Stimulated activated CD4-positive, alpha-beta T cell treated with anti-CD3 and anti-CD28 coated beads, Interleukin-15, amount 100 ng/mL, for 1 hour (primary cell): ENCODE data around the gene TSC1.
"Not testable (repeated sequence)": the region's sequence is repeated elsewhere in the genome, so short reads cannot be mapped to it uniquely, and the experiment has no call there.

Experiments
- DNase-seq, 2 donors: peaks; one replicate each; pipeline ENCODE4 v3.0.0-alpha.2; 2020; ENCODE audit warnings: low read depth in 1 of 2, low spot score in 1 of 2

TSC1 gene

DNA sequence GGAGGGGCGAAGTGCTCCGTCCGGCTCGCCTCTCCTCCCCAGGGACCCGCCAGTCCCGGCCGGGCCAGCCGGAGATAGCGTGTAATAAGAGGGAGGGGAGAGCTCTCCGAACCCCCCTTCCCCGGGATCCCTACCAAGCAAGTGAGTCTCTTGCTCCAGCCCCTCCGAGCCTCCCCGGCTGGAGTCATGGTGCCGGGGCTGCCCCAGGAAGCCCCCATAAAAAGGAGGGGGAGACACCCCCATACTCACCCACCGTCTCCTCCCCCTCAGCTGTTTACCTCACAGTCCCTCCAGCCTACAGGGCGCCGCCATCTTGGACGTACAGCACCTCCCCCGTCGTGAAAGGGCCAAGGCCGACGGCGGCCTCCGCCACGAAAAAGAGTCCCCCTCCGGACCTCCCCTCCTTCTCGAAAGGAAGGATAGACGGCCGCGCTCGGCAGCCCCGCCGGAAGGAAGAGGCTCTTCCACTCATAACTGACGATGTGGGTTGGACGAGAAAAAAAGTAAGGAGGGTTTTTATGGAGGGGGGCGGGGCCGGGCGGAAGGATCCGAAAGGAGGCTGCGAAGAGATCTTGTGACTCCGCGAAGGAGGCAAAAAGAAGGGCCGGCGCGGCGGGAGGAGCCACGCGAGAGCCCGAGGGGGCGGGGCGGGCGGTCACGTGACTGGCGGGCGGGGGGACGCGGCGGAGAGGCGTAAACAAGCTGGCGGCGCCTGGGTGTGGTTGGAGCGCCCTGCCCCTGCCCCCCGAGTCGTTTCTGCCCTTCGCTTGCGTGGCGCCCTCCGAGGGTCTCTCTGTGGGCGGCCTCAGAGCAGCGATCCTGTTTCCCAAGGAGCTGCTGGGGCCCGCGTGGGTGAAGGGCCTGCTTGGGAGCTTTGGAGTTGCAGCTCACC is at the start of gene TSC1:
Gene TSC1, minus strand, starts transcription at position 323 of the 892 bp plus-strand sequence. CDS start 15,744 bp downstream, outside the sequence.
- DNase-seq = peak; percentile 98 to 99

DNA sequence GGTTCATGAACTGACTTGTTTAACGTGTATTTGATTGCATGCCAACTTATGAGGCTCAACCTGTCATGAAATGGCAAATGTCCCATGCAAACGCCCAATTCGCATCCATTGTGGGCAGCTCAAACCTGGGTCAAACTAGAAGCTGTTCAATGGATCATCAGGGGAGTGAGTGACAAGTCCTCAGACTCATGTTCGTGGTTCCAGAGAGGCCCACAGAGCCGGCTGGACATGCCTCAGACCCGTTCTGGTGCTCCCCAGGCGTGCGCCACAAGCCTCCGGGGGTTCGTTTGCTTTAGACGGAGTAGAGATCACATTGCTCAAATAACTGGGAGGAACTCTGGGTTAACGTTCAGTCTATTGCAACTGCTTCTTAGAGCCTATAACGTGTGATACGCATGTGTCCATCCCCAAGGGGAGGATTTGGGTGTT is 49.1 kb upstream of the TSC1 start:
- DNase-seq = no peak

DNA sequence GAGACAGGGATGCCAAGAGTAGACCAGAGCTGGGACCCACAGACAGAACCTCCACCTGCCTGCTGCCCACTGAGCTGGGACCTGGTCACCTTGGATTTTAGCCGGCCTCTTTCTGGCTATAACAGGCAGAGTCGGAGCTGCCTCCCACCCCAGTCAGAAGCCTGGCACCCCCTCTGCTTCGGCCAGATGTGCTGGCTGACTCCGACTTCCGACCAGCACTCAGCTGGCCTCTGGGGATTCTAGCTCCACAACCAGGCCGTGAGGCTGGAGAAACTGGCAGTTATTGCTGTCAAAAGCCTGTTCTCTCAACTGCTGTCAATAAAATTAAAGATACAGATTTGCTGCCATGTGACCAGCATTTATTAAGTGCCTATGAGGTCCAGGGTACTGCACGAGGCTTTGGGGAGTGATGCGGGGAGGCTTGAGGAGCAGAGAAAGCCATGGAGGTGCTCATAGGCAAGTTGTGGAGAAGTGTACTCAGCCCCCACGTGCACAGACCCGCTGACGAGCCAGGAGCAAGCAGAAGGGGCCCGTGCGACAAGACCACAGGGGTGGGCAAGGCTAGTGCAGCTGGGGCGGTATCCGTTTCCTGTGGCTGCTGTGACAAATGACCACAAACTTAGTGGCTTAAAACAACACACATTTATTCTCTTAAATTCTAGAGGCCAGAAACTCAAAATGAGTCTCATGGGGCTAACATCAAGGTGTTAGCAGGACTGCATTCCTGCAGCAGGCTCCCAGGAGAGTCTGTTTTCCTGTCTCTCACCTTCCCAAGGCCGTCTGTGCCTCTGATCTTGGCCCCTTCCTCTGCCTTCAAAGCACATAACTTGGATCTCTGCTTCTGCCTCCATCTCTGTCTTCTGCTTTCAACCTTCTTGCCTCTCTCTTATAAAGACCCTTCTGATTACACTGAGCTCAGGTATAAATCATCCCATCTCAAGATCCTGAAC is 47.2 kb upstream of the TSC1 start:
- no peak for DNase-seq

DNA sequence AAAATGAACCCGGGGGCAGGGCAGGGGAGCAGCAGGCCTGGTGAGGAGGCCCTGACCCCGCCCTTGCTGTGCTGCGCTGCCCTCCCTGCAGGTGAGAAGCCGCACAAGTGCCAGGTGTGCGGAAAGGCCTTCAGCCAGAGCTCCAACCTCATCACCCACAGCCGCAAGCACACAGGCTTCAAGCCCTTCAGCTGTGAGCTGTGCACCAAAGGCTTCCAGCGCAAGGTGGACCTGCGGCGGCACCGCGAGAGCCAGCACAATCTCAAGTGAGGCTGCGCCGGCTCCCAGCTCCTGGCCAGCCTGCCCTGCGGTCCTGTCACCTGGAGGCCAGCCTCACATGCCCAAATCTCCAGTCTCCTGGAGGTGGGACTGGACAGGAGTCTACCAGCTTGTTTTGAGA is 46.4 kb upstream of the TSC1 start:
- no peak for DNase-seq

DNA sequence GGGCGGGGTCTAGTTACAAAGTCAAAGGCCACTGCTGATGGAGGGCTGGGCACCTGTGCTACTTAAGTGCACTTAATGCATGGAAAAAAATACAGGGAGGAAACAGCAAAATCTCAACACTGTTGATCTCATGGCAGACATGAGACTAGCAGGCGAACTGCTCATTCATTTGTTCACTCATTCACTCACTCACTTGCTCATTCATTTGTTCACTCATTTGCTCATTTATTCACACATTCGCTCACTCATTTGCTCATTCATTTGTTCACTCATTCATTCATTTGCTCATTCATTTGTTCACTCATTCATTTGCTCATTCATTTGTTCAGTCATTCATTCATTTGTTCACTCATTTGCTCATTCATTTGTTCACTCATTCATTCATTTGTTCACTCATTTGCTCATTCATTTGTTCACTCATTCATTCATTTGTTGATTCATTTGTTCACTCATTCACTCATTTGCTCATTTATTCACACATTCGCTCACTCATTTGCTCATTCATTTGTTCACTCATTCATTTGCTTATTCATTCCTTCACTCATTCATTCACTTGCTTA is 45.7 kb upstream of the TSC1 start:
- not testable (repeated sequence) for DNase-seq

DNA sequence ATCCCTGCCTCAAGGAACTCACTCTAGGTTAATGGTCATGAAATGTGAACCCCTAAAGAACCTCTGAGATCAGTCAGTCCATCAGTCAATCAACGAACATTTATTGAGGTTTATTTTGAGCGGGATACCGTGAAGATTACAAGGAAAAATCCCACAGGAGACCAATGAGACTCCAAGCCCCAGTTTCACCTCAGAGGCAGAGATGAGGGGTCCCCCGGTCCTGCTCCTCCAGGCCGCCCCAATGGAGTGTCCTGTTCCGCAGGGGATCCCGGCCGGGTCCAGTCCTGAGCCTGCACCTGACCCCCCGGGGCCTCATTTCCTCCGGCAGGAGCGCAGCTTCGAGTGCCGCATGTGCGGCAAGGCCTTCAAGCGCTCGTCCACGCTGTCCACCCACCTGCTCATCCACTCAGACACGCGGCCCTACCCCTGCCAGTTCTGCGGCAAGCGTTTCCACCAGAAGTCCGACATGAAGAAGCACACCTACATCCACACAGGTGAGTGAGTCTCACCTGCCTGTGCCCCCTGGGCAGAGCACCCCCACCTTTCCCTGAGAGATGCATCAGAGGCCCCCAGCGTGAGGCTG is 45.1 kb upstream of the TSC1 start:
- no peak for DNase-seq

DNA sequence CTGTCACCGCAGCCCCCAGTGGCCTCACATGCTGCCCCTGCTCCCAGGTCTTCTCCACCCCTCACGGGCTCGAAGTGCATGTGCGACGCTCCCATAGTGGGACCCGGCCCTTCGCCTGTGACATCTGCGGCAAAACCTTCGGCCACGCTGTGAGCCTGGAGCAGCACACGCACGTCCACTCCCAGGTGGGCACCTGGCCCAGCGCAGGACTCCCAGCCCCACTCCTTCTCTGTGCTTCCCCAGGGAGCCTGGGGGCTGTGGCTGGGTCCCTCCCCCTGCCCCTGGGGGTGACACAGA is 44.5 kb upstream of the TSC1 start:
- no peak for DNase-seq

DNA sequence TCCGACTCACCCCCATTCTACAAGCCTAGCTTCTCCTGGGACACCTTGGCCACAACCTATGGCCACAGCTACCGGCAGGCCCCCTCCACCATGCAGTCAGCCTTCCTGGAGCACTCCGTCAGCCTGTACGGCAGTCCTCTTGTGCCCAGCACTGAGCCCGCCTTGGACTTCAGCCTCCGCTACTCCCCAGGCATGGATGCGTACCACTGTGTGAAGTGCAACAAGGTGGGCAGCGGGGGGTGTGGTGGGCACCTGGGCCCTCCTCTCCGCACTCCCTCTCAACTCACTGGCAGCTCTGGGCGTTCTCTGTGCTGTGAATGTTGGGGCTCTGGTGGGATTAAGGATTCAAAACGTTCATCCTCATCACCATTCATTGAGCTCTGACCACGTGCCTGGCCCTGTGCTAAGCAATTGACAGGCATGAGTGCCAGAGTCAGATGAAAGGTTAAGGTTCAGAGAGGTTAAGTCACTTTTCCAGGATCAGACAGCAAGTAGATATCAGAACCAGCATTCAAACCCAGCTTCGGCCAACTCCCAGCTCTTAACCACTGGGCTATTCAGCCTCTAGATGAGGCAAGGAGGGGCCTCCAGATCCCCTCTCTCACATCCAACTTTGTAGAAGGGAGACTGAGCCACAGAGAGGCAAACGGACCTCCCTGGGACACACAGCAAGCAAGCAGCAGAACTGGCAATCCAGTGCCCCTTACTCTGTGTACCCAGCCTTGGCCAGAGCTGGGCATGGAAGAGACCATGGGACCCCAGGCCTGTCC is 44.0 kb upstream of the TSC1 start:
- DNase-seq = no peak

DNA sequence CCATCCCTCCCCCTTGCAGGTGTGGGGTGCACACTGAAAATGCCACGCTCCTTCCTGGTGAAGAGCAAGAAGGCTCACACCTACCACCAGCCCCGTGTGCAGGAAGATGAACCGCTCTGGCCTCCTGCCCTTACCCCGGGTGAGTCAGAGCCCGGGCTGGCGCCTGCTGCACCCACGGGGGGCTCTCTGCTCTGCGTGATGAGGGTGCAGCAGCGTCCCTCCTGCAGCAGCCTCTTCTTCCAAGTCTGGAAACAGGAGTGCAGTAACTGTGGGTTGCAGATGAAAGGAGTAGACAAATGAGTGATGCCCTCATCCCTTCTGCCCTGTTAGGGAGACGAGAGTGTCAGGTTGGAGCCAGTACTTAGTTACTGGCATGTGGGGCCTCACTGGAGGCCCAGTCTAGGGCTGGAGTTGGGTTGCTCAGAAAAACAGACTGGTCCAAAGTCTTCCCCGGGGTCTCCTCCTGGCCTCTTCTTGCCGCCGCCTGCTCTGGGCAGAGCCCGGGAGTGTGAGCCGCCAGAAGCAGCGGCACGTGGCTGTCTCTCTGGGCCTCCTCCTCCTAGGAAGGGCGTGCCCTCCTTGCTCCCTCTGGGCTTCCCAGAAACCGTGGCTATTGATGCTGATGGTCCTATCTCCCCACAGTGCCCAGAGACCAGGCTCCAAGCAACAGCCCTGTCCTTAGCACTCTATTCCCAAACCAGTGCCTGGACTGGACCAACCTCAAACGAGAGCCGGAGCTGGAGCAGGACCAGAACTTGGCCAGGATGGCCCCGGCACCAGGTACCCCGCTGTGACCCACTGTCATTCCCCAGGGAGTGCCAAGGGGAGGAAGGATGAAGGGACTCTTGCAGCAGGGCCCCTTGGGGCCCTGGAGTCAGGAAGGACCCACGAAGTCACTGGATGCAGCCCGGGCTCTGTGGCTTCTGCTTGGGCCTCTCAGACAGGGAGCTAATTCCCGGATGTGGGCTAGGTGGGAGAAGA is 42.5 kb upstream of the TSC1 start:
- no peak for DNase-seq

DNA sequence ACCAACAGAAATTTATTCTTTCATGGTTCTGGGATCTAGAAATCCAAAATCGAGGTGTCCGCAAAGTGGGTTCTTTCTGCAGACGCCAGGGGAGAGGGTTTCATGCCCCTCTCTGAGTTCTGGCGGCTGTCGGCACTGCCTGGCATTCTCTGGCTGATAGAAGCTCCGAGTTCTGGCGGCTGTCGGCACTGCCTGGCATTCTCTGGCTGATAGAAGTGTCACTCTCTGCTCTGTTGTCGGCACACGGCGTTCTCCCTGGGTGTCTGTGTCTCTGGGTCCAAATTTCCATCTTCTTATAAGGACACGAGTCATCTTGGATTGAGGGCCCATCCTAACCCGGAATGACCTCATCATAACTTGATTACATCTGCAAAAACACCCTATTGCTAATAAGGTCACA is 41.7 kb upstream of the TSC1 start:
- no peak for DNase-seq

DNA sequence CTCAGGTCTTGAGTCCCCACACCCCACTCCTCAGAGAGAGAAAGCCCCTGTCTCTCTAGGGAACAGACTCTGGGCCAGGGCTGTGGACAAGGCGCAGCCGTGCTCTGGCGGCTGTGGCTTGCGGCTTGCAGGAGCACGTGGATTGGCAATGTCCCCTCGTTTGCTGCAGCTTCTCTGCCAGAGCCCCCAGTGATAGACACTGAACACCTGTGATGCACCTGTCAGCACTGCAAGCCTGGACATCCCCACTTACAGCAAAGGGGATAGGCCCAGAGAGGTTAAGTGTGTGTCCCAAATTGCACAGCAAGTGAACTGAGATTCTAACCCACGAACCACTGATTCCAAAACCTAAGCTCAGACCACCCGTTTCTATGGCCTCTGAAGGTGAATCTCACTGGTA is 41.1 kb upstream of the TSC1 start:
- no peak for DNase-seq

DNA sequence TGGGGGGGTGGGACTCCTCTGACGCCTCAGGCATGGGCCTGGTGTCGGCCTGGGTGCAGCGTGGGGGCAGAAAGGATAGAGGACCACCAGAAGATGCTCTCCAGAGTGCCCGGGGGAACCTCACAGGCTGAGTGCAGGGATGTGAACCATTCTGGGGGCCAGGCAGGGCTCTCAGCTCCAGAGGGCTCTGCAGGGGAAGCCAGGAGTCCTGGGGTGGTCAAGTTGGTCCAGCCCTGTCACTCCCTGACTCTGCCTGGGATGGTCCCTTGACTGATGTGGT is 40.6 kb upstream of the TSC1 start:
- no peak for DNase-seq

DNA sequence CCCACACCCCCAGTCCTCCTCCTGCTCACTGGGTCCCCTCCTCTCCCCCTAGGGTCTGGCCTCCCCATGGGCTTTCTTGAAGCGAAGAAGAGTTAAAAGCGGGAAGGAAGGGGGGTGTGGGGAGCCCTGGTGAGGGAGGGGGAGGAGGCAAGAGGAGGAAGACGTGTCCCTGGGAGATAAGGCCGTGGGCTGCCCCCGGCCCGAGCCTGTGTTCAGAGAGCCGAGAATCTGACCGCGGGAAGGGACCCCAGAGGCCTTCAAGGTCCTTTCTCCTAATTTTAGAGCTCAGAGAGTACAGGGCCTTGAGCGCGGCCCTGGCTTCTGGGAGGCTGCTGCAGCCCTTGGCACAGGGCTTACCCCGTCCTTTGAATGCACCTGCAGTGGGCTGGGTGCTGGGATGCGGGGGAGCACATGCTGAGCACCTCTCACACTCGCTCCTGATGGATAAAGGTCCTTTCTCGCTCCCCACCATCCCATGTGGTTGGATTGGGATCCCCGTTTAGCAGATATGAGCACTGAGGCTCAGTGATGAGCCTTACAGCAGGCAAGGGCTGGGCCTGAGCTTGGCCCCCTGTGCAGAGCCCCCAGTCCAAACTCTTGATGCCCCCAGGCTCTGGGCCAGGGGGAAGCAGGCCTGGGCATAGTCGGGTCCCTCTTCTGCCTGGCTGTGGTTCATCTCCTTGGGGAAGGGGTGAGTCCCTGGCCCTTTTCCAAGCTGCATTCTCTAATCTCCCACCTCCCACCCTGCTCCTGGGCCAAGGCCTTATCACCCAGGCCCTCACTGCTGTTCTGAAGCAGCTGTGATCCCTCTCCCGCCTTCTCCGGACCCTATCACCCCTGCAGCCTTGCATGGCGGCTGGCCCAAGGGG is 40.0 kb upstream of the TSC1 start:
- DNase-seq = no peak

DNA sequence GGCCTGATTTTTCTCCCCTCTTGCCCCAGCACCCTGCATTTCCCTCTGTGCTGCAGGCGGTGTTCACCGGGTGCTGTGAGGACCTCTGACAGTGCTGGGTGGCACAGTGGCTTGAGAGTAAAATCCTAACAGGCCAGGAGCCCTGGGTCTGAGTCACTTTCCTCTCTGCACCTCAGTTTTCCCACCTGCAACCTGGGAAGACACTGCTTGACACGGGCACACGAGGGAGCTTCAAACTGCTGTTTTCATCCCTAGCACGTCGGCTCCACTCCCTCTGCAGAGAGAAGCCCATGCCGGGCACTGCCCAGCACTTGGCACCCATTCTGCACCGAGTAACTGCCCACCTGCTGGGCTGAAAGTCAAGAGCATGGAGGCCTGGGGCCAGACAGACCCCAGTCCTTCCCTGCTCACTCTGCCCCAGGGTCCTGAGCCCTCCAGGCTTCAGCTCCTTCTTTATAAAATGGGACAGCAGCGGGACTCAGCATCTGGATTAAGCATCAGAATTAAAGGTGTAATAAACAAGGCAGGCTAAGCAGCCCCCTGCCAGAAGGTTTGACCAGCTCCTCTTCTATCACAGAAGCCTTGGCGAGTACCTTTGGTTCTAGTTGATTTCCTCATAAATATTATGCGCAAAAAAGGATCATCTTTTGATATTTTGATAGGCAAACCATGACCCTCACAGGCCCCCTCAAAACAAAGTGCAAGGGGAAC is 39.2 kb upstream of the TSC1 start:
- DNase-seq = no peak

DNA sequence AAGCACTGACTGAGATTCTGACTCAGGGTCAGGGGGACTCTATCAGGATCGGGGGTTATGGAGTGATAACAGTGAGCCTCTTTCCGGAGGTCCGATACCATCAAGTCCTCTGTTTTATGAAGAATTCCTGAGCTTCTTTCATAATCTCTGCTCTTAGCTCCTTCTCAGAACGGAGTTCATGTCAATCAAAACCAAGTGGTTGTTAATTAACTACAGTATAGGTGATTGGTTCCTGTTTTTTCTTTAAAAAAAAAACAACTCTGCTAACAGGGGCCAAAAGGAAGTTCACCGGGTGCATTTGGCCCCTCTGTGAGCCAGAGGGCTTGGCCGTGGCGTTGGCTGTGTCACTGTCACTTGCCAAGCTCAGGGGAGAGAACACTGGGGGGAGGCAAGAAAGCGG is 38.0 kb upstream of the TSC1 start:
- no peak for DNase-seq

DNA sequence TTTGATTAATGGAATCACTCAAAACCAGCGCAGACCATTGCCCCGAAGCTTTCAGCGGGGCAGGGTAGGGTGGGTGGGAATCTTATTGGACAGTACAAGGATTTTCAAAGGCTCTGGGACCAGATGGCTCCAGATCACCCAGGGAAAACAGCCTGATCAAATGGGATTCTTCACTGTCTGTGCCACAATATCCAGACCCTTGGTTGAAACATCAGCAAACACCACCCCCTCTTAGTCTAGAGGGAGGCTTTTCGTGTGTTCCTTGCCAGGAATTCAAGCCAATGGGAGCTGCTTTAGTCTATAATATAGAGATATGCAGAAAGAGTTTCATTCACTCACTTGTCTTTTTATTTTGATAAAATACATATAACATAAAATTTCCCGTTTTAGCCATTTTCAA is 35.7 kb upstream of the TSC1 start:
- no peak for DNase-seq

DNA sequence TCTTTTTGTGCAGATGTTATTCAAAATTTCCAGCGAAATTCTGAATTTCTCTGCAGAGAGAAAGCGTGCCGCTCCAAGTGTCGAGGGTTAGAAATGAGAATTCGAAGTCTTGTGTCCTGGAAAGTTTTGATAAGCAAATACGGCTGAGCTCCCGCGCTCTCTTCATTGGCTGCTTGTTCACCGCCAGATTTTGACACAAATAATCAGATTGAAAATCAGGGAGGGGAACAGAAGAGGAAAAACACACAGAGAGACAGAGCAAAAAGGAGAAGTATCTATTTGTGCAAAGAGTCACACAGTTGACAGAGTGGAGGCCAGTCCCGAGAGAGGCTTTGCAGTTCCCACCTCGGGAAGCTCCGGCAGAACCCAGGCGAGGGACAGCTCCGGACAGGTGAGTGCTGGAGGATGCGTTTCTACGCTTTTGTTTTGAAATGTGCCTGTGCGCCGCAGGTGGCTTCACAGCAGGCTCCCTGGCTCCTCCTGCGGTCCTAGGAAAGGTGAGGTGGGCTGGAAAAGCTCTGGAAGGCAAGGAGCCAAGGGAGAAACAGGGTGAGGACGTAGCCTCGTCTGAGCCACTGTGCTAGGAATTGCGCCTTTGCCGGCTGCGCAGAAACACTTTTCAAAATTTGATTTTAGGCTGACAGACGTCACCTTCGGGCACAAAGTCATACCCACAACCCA is 34.2 kb upstream of the TSC1 start, which contains the start of gene GFI1B:
Gene GFI1B, plus strand, starts transcription at position 244 of the 681 bp plus-strand sequence. CDS start 7,985 bp downstream, outside the sequence.
- DNase-seq = no peak

DNA sequence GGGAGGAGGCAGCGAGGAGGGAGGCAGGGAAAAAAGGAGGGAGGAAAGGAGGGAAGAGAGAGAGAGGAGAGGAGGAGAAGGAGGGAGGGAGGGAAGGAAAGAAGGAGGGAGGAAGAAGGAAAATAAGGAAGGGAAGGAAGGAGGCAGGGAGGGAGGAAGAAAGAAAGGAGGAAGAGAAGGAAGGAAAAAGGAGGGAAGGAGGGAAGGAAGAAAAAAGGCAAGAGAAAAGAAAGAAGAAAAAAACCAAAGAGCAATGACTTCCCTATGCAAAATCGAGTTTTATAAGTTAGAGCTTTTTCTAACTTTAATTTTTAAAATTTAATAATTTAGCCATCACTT is 33.7 kb upstream of the TSC1 start:
- DNase-seq = no peak
